DMS79 treated with DMSO at 0.1 percent for 48 hours (cell line): ENCODE measurements around the gene MNX1.

ENCODE experiments used
- DNase-seq: peaks from one replicate; lab custom pipeline; 2025; lab: John Stamatoyannopoulos, UW

MNX1 gene

GRCh38 chr7:157014635-157015555, 4.4 kb upstream of the MNX1 start:
- DNase-seq = no peak

- DNase-seq = no peak
These were observed 3.4 kb upstream of the MNX1 start for GRCh38 chr7:157013602-157014549.

DNA sequence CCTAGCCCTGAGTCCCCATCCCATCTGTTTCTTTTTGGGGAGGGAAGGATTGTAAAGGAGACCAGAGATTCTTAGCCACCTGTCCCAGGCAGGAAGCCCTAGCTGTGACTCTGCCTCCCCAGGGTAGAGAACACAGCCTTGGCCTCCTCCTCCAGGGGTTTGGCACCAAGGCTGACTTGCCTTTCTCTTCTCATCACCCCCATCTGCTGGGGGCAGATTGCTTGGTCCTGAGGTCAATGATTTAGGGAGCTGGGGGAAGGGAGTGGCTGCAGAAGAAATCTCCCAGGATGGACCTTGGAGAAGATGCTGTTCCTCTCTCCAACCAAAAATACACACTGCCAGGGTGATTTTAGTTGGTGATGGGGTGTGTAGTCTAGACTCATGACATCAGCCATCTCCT, 2.6 kb upstream of the MNX1 start:
- no peak for DNase-seq

DNA sequence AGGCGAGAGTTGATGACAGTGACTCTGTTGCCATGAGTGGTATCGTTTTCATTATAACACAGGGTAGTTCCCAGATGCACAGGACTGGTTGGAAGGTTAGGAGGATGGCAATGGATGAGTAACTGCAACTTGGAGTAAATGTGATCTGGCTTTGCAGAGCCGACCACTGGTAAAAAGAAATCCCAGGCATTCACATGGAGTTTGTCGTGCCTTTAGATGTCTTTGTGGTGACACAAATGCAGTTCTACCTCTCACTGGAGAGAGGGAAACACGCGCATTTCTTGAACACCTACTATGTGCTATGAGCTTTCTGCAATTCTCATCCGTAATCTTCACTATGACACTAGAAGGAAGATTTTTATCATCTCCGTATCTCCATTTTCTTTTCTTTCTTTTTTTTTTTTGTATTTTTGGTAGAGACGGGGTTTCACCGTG, 1.7 kb upstream of the MNX1 start:
- DNase-seq = peak; percentile 54

DNA sequence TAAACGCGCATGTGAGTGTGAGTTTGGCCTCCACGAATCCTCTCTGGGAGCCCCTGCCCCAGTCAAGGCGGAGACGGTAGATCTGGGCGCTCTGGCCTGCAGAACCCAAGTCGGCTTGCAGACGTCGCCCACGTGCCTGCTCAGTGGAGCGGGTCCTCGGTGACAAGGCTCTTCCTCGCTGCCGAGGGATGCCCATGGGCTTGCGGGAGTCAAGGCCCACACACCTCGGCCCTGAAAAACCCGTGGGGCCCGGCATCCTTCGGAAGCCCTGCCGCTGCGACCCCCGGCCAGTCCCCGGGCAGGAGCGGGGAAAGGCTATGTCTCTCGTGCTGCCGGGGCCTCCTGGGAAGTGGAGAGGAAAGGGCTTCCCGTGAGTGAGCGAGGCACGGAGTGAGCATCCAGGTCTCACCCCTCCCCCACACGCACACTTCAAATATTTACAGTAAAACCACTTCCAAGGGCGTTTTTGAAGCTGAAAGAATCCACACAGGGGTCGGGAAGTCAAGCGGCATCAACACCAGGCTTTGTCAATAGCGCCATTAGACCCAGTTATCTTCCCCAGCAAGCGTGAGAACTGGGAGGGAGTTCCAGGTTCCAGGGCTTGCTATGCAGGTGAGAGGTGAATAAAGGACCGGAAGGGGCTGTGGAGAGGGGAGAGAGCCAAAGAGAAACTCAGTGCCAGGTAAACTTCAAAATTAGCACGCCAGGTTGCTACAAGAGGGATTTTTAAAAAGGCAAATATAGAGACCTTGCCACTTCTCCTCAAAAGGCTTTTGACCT, 1.1 kb upstream of the MNX1 start:
- peak; percentile 62 for DNase-seq

DNA sequence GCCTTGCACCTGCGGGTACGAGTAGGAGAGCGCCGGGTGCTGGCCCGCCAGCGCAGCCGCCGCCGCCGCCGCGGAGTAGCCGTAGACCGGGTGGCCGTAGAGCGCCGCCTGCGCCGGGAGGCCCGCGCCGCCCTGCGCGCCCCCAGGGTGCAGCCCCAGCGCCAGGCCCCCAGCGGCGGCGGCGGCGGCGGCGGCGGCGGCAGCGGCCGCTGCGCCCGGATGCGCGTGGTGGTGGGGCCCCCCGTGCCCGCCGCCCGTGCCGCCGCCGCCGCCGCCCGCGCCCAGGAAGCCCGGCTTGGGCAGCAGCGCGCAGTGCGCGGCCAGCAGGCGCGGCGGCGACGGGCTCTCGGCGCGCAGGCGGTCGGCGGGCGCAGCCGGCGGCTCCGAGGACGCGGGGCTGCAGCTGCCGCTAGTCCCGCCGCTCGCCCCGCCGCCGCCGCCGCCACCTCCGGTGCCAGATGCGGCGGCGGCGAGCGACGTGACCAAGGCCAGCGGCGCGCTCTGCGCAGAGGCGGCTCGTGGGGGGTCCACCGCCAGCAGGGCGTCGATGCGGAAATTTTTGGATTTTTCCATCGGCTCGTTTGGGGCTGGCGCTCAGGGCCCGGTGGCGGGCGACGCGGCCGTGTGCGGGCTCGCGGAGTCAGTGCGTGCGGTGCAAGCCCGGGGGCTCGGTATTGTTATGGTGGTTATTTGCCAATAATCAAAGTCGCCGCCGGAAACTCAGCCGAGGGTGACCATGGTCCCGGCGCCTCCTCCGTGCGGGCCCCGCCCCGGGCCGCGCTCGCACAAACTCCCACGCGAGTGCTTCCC, 480 bp downstream of the MNX1 start:
- no peak for DNase-seq

- peak; percentile 28 for DNase-seq
These were observed 1.2 kb downstream of the MNX1 start for GRCh38 chr7:157009170-157009777.

DNA sequence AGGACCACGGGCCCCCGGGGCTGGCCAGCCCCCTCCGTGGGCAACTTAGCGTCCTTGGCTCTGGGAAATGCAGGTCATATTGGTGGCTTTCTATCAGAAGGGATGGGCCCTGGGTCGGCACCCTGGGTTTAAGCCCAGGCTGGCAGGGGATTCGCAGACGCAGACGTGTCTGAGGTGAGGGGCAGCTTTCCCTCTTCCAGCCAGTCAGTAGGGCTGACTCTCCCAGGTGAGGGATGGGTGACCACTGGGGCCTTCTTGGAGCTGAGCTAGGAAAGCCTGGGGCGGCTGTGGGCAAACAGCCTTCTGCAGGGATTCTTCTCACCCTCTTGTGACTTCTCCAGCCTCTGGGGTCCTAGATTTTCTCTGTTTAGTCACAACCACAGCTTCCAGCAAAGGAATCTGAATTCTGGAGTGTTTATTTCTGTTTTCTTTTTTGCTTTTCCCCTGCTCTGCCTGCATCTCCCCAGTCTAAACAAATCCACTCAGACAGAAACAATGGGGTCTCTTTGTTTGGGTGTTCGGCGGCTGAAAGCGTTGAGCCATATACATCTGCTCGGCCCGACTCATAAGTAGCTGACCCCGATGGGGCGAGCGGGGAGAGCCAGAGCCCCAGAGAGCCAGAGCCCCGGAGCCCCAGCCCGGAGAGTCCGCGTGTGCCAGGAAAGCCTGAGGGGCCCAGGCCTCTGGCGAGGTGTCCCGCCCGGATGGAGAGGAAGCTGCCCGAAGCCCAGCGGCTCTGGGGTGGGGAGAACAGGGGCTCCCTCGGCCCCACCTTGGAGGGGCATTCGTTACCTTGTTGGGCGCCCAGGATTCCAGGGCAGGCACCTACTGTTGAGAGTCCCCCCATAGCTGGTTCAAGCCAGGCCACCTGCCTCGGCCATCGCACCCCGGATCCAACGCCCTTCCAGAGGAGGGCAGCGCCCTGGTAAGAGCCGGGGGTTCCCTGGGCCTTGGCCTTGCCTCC, 2.0 kb downstream of the MNX1 start:
- DNase-seq = peak; percentile 55

GRCh38 chr7:157007470-157008066, 2.9 kb downstream of the MNX1 start:
- peak; percentile 45 for DNase-seq

- no peak for DNase-seq
These were observed 3.5 kb downstream of the MNX1 start for GRCh38 chr7:157006829-157007469.

DNA sequence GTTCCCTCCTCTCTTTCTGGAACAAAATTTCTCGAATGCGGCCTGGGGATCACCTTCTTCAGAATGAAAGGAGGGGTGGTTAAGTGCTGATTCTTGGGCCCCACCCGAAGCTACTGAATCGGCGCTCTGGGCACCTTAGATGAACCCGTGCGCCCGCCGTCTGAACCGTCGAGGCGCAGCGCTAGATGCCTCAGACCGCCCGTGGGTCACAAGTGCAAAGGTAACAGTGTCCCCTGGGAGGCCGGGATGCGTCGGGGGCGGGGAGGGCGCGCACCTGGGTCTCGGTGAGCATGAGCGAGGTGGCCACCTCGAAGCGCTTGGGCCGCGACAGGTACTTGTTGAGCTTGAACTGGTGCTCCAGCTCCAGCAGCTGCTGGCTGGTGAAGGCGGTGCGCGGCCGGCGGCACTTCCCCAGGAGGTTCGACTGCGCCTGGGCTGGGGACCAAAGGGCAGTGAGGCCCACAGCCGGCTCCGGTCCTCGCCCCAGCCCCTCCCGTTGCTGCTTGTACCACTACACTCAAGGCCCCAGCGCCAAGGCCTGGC, 4.2 kb downstream of the MNX1 start:
- DNase-seq = no peak

DNA sequence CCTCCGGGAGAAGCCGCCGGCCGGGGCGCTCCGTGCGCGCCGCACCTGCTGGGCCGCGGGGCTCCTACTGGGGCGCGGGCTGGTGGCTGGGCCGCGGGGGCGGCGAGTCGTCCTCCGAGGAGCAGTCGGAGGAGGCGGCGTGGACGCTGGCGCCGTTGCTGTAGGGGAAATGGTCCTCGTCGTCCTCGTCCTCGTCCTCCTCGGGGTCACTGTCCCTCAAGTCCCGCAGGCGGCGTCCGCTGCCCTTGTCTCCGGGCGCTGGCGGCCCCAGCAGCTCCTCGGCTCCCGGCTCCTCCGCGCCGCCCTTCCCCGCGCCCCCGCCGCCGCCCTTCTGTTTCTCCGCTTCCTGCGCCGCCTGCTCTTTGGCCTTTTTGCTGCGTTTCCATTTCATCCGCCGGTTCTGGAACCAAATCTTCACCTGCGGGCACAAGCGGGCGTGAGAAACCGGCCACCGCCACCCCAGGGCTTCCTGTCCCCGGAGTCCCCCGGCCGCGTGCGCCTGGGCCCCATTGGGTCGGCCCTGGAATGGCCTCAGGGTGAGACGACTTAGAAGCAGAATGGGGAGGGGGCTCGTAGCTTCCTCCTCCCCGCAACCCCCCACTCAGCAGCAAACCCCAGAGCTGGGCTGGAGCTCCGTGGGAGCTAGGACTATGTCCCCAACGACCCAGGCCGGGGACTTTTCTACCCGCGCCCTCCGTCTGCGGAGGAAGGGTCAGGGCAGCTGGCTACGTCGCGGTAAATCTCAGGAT, 4.8 kb downstream of the MNX1 start:
- DNase-seq = no peak

DNA sequence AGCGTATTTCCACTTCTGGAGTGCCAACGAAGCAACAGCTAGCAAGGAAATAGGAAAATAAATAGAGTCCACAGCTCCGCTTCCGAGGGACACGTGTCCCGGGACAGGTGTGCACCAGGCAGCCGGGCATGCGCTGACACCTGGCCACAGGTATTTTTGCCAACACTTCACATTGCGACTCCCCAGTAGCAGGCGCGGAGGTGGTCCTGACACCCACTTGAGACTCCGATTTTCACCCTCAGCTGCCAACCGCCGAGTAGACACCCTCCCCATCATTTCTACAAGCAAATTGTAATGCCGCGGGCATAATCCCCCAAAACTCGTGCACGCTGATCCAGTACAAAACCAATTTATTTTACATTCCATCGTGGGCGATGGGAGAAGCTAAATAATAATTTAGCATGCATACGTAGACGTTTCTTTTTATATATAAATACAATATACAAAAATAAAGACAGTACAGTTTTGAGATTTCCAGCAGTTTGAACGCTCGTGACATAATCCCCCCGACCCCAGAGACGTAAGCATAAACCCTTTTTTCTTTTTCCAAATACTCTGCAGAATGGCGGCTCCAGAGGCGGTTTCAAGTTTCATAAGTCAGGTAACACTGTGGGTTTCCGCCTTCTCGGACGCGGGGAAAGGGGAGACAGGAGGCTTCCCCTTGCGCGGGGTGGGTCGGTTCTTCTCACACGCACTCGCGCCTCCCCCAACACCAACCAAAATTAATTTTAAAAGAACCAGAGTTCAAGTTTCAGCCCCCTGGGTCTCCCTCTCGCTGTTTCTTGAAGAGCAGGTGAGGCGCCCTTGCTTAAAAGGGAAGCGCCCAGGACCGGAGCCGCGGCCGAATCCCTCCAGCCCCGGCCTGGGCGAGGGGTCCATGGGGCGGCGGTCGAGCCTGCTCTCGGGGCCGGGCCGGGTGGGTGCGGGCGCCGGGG, 5.7 kb downstream of the MNX1 start:
- DNase-seq = no peak

GRCh38 chr7:157003756-157004520, 6.5 kb downstream of the MNX1 start:
- DNase-seq = no peak

GRCh38 chr7:157003445-157003755, 7.1 kb downstream of the MNX1 start:
- DNase-seq = no peak
